ENCODE results near the gene NDE1. TPM values are rescaled to one million over a fixed set of nuclear protein-coding genes. Genes with fewer than 3 reads are reported as not detected.
"Not testable (repeated sequence)": the region's sequence is repeated elsewhere in the genome, so short reads cannot be mapped to it uniquely, and the experiment has no call there.

Gene NDE1, protein sequence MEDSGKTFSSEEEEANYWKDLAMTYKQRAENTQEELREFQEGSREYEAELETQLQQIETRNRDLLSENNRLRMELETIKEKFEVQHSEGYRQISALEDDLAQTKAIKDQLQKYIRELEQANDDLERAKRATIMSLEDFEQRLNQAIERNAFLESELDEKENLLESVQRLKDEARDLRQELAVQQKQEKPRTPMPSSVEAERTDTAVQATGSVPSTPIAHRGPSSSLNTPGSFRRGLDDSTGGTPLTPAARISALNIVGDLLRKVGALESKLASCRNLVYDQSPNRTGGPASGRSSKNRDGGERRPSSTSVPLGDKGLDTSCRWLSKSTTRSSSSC
- total RNA-seq, result 3.4 TPM

GRCh38 chr16:15650019-15650697, at the start of gene NDE1:
Gene NDE1 (plus strand): TSS chr16:15650245. CDS start chr16:15664779, 14,534 bp downstream.
- ATAC-seq, result peak; percentile 100
- DNase-seq (ENCODE audit: low spot score), result peak; percentile 92

- DNase-seq (ENCODE audit: low spot score), result no peak
Measured at GRCh38 chr16:15601212-15601879, 48.7 kb upstream of the NDE1 start.

DNA sequence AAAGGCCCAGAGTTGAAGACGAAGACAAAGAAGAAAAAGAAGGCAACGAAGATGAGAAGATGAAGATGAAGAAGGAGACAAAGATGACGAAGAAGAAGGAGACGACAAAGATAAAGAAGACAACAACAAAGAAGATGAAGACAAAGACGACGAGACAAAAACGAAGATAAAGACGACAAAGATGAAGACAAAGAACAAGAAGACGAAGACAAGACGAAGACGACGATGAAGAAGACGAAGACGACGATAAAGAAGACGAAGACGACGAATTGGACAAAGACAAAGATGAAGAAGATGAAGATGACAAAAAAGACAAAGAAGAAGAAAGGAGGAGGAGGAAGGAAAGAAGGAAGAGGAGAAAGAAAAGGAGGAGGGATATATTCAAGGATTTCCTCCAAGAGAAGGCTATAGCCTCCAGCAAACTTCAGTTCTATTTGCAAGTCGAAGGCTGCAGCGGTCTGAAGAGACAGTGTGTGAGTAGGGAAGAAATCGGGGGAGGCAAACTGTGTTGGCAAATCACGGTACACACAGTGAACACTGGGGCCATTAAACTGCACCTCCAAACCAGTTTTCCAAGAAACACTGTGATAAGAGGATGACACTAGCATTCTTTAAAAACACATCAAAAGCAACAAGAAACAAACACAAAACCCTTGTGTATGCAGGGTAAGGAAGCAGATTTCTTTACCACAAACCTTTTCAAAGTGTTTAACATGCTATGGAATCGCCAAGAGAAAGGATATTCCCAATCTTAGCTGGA, 47.6 kb upstream of the NDE1 start:
- ATAC-seq, result no peak

More at GRCh38 chr16:15601212-15601879, 48.7 kb upstream of the NDE1 start:
- ATAC-seq, result no peak

DNA sequence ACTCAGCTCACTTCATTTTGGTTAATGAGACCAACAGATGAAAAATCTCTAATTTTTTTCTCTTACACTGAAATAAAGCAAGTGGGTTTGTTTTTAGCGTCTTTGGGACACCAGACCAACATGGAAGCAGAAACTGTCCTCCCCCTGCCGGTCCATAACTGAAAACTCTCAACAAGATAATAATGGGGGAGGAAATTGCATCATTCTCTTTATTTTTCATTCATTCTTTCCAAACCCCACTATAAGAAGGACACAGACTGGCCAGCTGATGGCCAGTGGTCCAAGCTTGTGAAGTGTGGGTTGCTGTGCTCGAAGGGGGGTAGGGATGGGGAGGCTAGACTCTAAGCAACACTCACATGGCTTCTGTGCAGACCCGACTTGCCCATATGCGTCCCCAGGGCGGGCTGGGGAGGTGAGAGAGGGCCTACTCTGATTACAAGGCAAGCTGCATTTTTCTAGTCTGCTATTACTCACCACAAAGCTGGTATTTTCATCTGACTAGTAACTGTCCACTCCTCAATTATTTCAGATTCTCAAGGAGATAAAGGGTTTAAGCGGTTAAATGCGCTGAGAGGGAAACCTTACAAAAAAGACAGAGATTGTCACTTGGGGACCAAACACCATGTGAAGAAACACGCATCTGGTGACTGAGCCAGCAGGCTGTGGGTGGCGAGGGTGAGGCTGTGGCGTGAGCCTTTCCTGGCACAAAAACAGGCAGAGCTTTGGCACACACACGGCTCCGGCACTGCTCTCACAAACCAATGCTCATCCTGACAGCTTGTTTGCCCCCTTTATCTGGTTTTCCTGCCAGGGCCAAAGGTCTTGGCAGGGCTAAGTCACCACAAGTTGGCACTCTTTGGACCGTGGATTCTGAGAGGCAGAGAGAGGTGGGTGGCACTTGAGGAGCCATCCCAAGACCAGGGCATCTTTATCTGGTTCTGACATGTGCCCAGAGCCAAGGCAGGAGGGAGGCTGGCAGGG, 45.3 kb upstream of the NDE1 start:
- ATAC-seq (peak; percentile 70), DNase-seq (ENCODE audit: low spot score) (peak; percentile 88)

More for the DNA sequence above, 47.6 kb upstream of the NDE1 start:
- DNase-seq (ENCODE audit: low spot score), result no peak

GRCh38 chr16:15605839-15606517, 44.1 kb upstream of the NDE1 start:
- DNase-seq (ENCODE audit: low spot score) (no peak), ATAC-seq (no peak)

DNA sequence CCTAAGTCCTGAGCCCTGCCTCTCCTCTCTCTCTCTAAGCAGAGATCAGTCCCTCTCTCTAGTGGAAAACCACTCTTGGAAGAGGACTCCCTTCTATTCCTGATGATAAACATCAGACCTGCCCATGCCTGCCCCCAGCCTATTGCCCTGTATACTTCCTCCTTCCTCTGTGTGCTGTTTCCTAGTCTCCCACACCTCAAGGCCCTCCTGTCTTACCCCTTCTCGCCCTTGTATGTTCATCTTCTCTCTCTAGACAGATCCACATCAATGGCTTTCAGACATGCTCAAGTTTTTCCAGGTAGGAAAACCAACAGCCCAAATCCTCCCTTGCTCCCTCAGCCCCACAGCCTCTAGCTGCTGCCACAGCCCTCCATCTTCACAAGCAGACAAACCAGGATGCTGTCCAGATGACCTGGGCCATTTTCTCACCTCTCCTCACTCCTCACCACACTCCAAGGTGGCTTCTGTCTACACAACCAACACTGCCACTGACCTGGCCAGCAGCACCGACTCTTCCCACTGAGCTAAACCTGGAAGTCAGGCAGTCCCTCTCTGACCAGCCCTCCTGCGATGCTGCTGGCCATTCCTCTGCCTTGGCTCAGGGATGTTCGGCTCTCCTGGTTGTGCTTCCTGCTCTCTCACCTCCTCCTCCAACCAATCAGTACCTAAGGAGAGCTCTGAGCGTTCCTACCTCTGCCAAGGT, 43.4 kb upstream of the NDE1 start:
- no peak for DNase-seq (ENCODE audit: low spot score)
- no peak for ATAC-seq

GRCh38 chr16:15607221-15607699, 42.8 kb upstream of the NDE1 start:
- DNase-seq (ENCODE audit: low spot score); ATAC-seq: not testable (repeated sequence)

GRCh38 chr16:15607700-15608396, 42.2 kb upstream of the NDE1 start:
- ATAC-seq, result peak; percentile 82

DNA sequence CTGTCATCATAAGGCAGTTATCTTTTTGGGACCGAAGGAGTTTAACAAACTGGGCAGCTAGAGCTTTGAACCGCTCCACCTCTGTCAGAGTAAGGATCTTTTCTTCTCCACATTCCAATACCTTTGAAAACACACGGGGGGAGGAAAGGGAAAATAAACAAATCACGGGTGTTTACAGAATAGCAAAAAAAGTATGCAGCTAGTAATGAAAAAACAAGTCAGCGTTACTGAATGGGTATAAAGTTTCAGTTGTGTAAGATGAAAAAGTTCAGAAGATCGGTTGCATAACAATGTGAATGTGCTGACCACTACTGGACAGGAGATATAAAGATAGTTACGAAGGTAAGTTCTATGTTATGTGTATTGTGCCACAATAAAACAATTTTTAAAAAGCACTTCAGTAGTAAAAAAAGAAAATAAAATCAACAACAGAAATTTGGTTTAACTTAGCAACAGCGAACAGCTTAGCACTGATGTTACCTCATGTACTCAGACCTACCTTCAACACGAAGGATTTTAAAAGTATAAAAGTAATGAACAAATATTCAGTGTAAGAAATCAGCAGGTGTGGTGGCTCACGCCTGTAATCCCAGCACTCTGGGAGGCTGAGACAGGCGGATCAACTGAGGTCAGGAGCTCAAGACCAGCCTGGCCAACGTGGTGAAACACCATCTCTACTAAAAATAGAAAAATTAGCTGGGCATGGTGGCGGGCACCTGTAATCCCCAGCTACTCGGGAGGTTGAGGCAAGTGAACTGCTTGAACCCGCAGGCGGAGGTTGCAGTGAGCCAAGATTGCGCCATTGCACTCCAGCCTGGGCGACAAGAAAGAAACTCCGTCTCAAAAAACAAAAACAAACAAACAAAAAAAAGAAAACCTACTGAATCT, 41.4 kb upstream of the NDE1 start:
- DNase-seq (ENCODE audit: low spot score), result no peak
- ATAC-seq, result peak; percentile 45

More at GRCh38 chr16:15607700-15608396, 42.2 kb upstream of the NDE1 start:
- DNase-seq (ENCODE audit: low spot score), result peak; percentile 92

DNA sequence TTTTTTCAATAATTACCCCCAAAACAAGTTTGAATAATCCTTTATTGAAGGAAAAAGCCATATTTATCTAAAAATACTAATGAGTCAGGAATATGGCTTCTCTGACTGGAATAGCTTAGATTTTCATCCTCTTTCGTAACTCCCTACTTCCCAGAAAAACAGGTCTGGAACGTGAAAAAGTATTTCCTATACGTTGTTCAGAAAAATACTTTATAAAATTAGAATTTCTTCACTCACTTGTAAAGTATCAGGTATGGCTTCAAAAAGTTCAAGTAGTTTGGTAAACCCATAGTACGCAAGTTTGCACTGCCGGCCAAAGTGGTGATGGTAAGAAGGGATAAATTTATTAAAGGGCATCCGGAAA, 40.8 kb upstream of the NDE1 start:
- ATAC-seq (no peak), DNase-seq (ENCODE audit: low spot score) (no peak)

- peak; percentile 49 for ATAC-seq
- no peak for DNase-seq (ENCODE audit: low spot score)
Measured at GRCh38 chr16:15610369-15610871, 39.6 kb upstream of the NDE1 start.

DNA sequence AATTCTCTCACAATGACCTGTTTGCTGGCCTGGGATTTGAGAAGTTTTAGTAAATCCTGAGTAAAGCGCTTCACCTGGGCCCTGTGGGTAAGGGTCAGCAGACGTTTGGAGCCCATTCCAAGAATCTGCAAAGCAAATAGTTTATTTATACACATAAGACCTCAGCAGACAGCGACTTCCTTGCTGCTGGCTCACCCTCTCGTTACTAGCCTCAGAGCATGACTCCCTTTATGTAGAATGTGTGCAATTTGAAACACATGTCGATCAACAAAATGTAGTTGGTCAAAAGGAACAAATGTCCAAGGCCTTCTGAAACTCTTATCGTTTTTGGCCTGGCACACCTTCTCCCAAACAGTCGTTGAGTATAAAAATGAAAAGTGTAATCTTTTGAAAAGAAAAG, 38.4 kb upstream of the NDE1 start:
- DNase-seq (ENCODE audit: low spot score), result no peak
- no peak for ATAC-seq

GRCh38 chr16:15613676-15614075, 36.4 kb upstream of the NDE1 start:
- DNase-seq (ENCODE audit: low spot score) (no peak), ATAC-seq (no peak)

DNA sequence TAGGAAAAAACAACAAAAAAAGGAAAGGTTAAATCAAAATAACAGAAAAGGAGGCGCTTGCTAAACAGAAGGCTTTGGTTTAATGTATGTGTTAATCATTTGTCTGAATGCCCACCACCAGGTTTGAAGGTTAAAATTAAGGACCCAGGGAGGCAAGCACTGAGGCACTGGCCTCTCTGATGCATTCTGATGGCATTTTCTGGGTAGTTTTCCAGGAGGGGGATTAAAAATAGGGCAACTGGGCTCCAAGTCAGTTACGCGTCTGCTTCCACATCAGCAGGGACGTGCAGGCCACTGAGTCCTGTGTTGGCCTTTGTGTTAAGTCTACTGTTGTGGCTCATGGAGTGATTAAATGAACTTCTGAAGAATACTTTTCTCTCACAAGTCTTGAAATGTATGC, 34.0 kb upstream of the NDE1 start:
- ATAC-seq, result no peak
- DNase-seq (ENCODE audit: low spot score), result no peak

DNA sequence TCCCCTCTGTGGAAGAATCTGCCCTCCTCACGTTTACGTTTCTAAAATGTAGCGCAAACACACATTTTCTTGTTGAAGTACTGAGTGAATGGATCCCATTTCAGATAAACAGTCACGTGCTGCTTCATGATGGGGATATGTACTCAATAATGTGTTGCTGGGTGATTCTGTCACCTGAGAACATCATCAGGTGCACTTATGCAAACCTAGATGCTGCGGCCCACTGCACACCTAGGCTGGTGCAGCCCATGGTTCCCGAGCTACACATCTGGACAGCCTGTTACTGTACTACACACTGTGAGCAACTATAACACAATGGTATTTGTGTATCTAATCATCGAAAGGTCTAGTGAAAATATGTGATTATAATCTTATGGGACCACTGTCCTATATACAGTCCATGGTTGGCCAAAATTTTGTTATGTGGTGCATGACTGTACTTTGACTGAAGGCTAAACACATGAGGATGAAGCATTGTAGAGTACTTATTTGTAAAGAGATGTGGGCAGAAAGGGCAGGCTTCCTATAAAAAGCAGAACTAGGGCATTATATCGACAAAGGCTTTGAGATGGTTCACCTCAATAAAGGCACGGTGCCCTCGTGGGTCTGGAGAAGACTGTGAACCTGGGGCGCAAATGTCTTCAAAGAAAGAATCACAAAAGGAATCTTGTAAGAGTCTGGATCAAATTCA, 33.4 kb upstream of the NDE1 start:
- no peak for DNase-seq (ENCODE audit: low spot score)
- ATAC-seq, result no peak

DNA sequence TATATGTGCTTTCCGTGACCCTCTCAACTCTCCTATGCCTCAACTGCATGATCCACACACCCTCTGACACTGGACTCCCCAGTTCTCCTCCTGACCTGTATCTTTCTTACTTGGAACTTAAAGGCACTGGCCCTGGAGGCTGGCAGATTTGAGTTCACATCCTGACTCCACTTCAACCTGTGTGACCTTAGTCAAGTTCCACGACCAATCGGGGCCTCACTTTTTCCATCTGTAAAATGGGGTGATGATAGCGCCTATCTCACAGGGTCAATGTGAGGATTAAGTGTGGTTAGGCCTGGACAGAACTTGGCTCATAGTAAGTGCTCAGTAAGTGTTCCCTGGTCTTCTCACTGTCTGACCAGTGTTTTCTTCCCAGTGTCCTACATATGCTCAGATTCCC, 32.1 kb upstream of the NDE1 start:
- DNase-seq (ENCODE audit: low spot score), result no peak
- no peak for ATAC-seq
